CD14-positive monocyte (primary cell): ENCODE results near the gene C3orf80. TPM values are rescaled to one million over a fixed set of nuclear protein-coding genes. Genes with fewer than 3 reads are reported as not detected.
A peak's percentile ranks its signal among the peaks of the same experiment; 100 is the strongest.
"Not testable (repeated sequence)": the region's sequence is repeated elsewhere in the genome, so short reads cannot be mapped to it uniquely, and the experiment has no call there.

ENCODE experiments used
- DNase-seq, 3 donors: peaks; one replicate each; pipeline ENCODE4 v3.0.0-alpha.2; 2011 to 2022
- H2AFZ ChIP-seq: 2 replicates; pipeline ENCODE4 v1.6.0; 2012; ENCODE audit warnings: mild to moderate bottlenecking, low read depth, low read length, inconsistent platforms; ENCODE audit not compliant: insufficient read depth, poor library complexity, severe bottlenecking
- H3K27ac ChIP-seq, 2 donors: 1 replicate in 1 of 2; 2 replicates in 1 of 2; pipeline ENCODE4 v1.5.1; 2012 to 2013; ENCODE audit warnings: low read length in 2 of 2, control low read depth in 1 of 2, inconsistent platforms in 1 of 2, low read depth in 1 of 2, mild to moderate bottlenecking in 1 of 2
- H3K27me3 ChIP-seq, 2 donors: one replicate each; pipeline versions ENCODE4 v1.6.0 to v1.6.1; 2011 to 2013; ENCODE audit warnings: low read length in 2 of 2; ENCODE audit not compliant: control insufficient read depth in 2 of 2, insufficient read depth in 2 of 2
- H3K36me3 ChIP-seq, 2 donors: replicated peaks in 1 of 2; 1 replicate in 1 of 2; 2 replicates in 1 of 2; pipeline versions ENCODE4 v1.5.1 to v1.6.1; 2012 to 2013; ENCODE audit warnings: low read length in 2 of 2, control low read depth in 1 of 2, inconsistent platforms in 1 of 2, mild to moderate bottlenecking in 1 of 2; ENCODE audit not compliant: insufficient read depth in 2 of 2, control insufficient read depth in 1 of 2
- H3K4me1 ChIP-seq, 2 donors: 1 replicate in 1 of 2; 2 replicates in 1 of 2; pipeline versions ENCODE4 v1.5.1 to v1.6.1; 2012 to 2013; ENCODE audit warnings: low read length in 2 of 2, control low read depth in 1 of 2, inconsistent platforms in 1 of 2, mild to moderate bottlenecking in 1 of 2, moderate library complexity in 1 of 2; ENCODE audit not compliant: insufficient read depth in 2 of 2, control insufficient read depth in 1 of 2
- H3K4me2 ChIP-seq: replicated peaks from 2 replicates; pipeline ENCODE3; 2012; ENCODE audit warnings: low read length, moderate library complexity, mild to moderate bottlenecking; ENCODE audit not compliant: poor library complexity, severe bottlenecking; ENCODE audit errors: extremely low read depth
- H3K4me3 ChIP-seq, 3 experiments: fragments of 200-600 bp in 1 of 3; sonication (generic) in 1 of 3; replicated peaks in 1 of 3; 1 replicate in 2 of 3; 2 replicates in 1 of 3; pipeline ENCODE4 v1.5.1; 2011 to 2013; ENCODE audit warnings: low read length in 3 of 3, mild to moderate bottlenecking in 3 of 3, control low read depth in 2 of 3, low read depth in 2 of 3, inconsistent platforms in 1 of 3, moderate library complexity in 1 of 3
- H3K79me2 ChIP-seq: 2 replicates; pipeline ENCODE4 v1.6.0; 2012; ENCODE audit warnings: mild to moderate bottlenecking, control low read depth, inconsistent platforms, low read length, moderate library complexity; ENCODE audit not compliant: insufficient read depth
- H3K9ac ChIP-seq: 2 replicates; pipeline ENCODE4 v1.6.0; 2017; ENCODE audit warnings: low read length, mild to moderate bottlenecking; ENCODE audit not compliant: insufficient read depth, poor library complexity, severe bottlenecking
- H3K9me3 ChIP-seq, 2 donors: replicated peaks in 1 of 2; 1 replicate in 1 of 2; 2 replicates in 1 of 2; pipeline versions ENCODE4 v1.5.1 to v1.6.1; 2012 to 2013; ENCODE audit warnings: low read length in 2 of 2, control low read depth in 1 of 2; ENCODE audit not compliant: control insufficient read depth in 1 of 2, insufficient read depth in 1 of 2
- H4K20me1 ChIP-seq: 2 replicates; pipeline ENCODE4 v1.6.0; 2012; ENCODE audit warnings: mild to moderate bottlenecking, low read length, control low read depth, moderate library complexity; ENCODE audit not compliant: insufficient read depth
- H3K27ac Mint-ChIP-seq, 7 donors: one replicate each; pipeline ENCODE4 v1.8.0; 2020; ENCODE audit warnings: mild to moderate bottlenecking in 7 of 7, mixed read lengths in 7 of 7, moderate library complexity in 6 of 7, inconsistent platforms in 2 of 7
- H3K27me3 Mint-ChIP-seq, 3 donors: one replicate each; pipeline ENCODE4 v1.8.0; 2021 to 2022; ENCODE audit warnings: low read depth in 3 of 3, mild to moderate bottlenecking in 3 of 3, mixed read lengths in 3 of 3, moderate library complexity in 3 of 3, inconsistent platforms in 1 of 3
- H3K36me3 Mint-ChIP-seq, 2 donors: one replicate each; pipeline ENCODE4 v1.8.0; 2020; ENCODE audit warnings: mixed read lengths in 2 of 2, inconsistent platforms in 1 of 2, mild to moderate bottlenecking in 1 of 2
- H3K4me1 Mint-ChIP-seq: one replicate; pipeline ENCODE4 v1.8.0; 2020; ENCODE audit warnings: mild to moderate bottlenecking, mixed read lengths
- H3K4me3 Mint-ChIP-seq, 2 donors: one replicate each; pipeline ENCODE4 v1.8.0; 2020; ENCODE audit warnings: mild to moderate bottlenecking in 2 of 2, mixed read lengths in 2 of 2, moderate library complexity in 1 of 2
- H3K9me3 Mint-ChIP-seq, 7 donors: one replicate each; pipeline ENCODE4 v1.8.0; 2020 to 2022; ENCODE audit warnings: mixed read lengths in 7 of 7, mild to moderate bottlenecking in 6 of 7, moderate library complexity in 6 of 7, inconsistent platforms in 2 of 7
- CTCF ChIP-seq: fragments of 200-600 bp; IDR thresholded peaks from one replicate; pipeline ENCODE4 v1.8.0; 2022; ENCODE audit warnings: antibody characterized with exemption, mild to moderate bottlenecking
- WGBS: methylation state at CpG from one replicate; pipeline ENCODE4 v1.1.5; 2013; ENCODE audit warnings: missing lambda C conversion rate; ENCODE audit not compliant: insufficient coverage; 5-methylcytosine and 5-hydroxymethylcytosine counted together
- intact Hi-C, 2 donors: fragments of 100-400 bp; cut with micrococcal nuclease; formaldehyde crosslinking; loops; one replicate each; pipeline versions ENCODE4 v1.15.0 to v1.15.1; 2023
- polyA plus RNA-seq, 3 donors: library from polyadenylated mRNA; depleted of rRNA in 1 of 3; unstranded in 2 of 3; stranded (reverse) in 1 of 3; fragments of 300-500 nt in 2 of 3; fragments of >200 nt in 1 of 3; fragmentation: Illumina TruSeq in 2 of 3; gene quantifications; 1 replicate in 2 of 3; 2 replicates in 1 of 3; pipeline ENCODE4 v1.2.3, GENCODE V29; 2012 to 2021

Gene C3orf80
- polyA plus RNA-seq, 3 donors = 0.03 TPM; not detected in 2

- intact Hi-C loops, H3K4me3 ChIP-seq, H2AFZ ChIP-seq, H3K4me3 Mint-ChIP-seq, H3K9me3 ChIP-seq, H3K36me3 Mint-ChIP-seq, H4K20me1 ChIP-seq, H3K4me2 ChIP-seq, DNase-seq, H3K36me3 ChIP-seq, H3K27ac ChIP-seq, H3K9me3 Mint-ChIP-seq, H3K27ac Mint-ChIP-seq, H3K79me2 ChIP-seq, H3K9ac ChIP-seq, H3K27me3 Mint-ChIP-seq, H3K27me3 ChIP-seq: not testable (repeated sequence)
- H3K4me1 Mint-ChIP-seq = peaks cover 14% of the 10 kb centered on the region
- WGBS = no CpG with 5 or more reads among the region's 4 CpGs
- peaks cover 5 to 10% of the 10 kb centered on the region in 2 donors for H3K4me1 ChIP-seq
Measured at GRCh38 chr3:160179403-160179802, 45.8 kb upstream of the C3orf80 start.

- Histone ChIP-seq H3K36me3 (no peaks in the 10 kb centered on the region), H3K79me2 (no peaks in the 10 kb centered on the region), H3K4me2 (no peak overlapping the region), H3K9ac (no peak overlapping the region), H3K9me3 (no peaks in the 10 kb centered on the region), H3K27ac (no peak overlapping the region), H2AFZ (peak overlapping the region; percentile 66), H3K27me3 (no peaks in the 10 kb centered on the region), H3K4me1 (peaks cover 5 to 10% of the 10 kb centered on the region in 2 donors), H3K4me3 (no peak overlapping the region), H4K20me1 (no peaks in the 10 kb centered on the region)
- Mint-ChIP-seq H3K36me3 (no peaks in the 10 kb centered on the region), H3K27me3 (peaks cover 0 to 2% (median 0%) of the 10 kb centered on the region in 3 donors), H3K4me1 (peaks cover 18% of the 10 kb centered on the region), H3K9me3 (peaks cover 2 to 9% (median 6%) of the 10 kb centered on the region in 7 donors), H3K27ac (no peak overlapping the region), H3K4me3 (no peak overlapping the region)
- no peak for TF ChIP-seq CTCF
- no peak for DNase-seq
- no CpG with 5 or more reads among the region's 2 CpGs for WGBS
- intact Hi-C loops = no loop called here
Measured at GRCh38 chr3:160179906-160180305, 45.3 kb upstream of the C3orf80 start.
